Measurements from ENCODE around the gene CCNL1.

Gene CCNL1

DNA sequence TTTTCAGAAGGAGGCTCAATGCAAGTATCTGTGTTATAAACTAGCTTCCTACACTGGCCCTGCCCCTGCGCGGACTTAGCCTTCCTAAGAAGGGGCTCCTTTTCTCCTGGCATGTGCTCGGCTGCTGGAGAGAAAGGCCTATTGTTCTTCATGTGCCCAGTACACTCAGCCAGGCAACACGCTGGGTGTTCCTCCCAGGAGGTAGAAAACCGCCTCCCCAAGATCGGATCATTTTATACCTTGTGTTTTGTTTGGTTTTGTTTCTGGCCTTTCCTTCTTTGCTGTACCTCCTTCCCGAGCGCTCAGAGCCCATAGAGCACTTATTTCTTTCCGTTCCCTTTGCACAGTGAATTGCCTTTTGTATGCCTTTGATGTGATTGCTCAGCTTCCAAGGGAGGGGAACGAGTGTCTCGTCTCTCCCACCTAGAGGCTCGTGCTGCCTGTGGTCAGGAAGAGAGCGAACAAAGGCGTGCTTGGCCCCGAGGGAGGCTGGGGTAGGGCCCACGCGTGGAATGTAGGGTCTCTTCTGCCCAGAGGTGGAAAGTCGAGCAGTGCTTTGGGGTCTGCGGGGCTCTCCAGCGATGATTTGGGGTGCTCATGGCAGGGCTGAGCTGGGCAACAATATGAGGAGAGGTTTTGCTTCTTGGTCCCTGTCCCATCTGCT, 30.0 kb downstream of the CCNL1 start:
- Histone ChIP-seq H3K36me3 (ENCODE audit: low read depth) (no peaks in the 10 kb centered on the region), H3K9me3 (ENCODE audit: severe bottlenecking) (no peaks in the 10 kb centered on the region), H3K27me3 (ENCODE audit: insufficient read depth, poor library complexity, severe bottlenecking) (no peaks in the 10 kb centered on the region), H3K4me3 (ENCODE audit: severe bottlenecking) (no peak overlapping the region), H3K27ac (ENCODE audit: poor library complexity, severe bottlenecking) (peak overlapping the region; percentile 97), H3K4me1 (ENCODE audit: insufficient read depth, poor library complexity, severe bottlenecking) (peaks cover 75% of the 10 kb centered on the region)
- peak; percentile 66 for DNase-seq (ENCODE audit: low spot score)
- TF ChIP-seq, protein P1, sequence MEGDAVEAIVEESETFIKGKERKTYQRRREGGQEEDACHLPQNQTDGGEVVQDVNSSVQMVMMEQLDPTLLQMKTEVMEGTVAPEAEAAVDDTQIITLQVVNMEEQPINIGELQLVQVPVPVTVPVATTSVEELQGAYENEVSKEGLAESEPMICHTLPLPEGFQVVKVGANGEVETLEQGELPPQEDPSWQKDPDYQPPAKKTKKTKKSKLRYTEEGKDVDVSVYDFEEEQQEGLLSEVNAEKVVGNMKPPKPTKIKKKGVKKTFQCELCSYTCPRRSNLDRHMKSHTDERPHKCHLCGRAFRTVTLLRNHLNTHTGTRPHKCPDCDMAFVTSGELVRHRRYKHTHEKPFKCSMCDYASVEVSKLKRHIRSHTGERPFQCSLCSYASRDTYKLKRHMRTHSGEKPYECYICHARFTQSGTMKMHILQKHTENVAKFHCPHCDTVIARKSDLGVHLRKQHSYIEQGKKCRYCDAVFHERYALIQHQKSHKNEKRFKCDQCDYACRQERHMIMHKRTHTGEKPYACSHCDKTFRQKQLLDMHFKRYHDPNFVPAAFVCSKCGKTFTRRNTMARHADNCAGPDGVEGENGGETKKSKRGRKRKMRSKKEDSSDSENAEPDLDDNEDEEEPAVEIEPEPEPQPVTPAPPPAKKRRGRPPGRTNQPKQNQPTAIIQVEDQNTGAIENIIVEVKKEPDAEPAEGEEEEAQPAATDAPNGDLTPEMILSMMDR (IDR thresholded peaks at IDR 0.05; ENCODE audit: poor library complexity, severe bottlenecking) = no peak
- ATAC-seq (ENCODE audit: low read depth) = peak; percentile 38

DNA sequence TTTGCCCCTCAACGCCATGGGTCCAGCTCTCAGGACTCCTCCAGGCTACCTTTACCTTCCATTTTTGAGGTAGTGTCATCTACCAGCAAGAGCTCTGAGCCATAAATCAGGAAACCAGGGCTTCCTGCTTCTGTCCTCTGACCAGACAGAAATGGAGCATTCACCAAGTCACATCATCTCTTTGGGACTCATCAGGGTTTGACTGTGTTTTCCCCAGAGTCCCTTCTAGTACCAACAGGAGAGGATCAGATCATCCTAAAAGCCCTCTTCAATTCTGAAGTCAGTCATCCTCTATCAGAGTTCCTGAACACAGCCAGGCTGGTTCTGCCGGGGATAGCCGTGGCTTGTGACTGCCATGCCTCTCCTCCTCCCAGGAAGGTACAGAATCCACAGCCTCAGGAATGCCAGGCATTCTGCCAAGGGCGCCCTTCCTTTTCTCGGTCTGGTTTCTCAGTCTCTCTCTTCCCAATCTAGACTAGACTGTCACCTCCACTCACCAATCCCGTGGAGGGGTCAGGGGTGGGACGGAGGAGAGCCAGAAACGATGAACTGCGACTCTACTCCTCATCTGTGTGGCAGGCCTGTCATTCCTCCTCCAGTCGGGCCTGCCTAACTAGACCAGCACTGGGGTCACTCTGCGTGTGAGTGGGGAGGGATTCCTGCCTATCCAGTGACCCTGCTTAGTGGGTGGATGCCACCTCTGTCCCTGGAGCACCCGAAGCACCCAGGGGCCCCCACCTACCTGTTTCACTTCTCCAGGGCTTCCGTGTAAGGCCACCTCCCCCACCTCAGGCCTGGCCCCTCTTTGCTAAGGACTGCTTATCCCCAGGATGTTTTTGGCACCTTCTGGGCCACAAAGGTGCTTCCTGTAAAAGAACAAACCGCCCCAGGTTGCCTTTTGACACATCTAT, 30.9 kb downstream of the CCNL1 start:
- Histone ChIP-seq H3K4me3 (ENCODE audit: severe bottlenecking) (no peak overlapping the region), H3K27ac (ENCODE audit: poor library complexity, severe bottlenecking) (peak overlapping the region; percentile 97), H3K4me1 (ENCODE audit: insufficient read depth, poor library complexity, severe bottlenecking) (peaks cover 79% of the 10 kb centered on the region), H3K27me3 (ENCODE audit: insufficient read depth, poor library complexity, severe bottlenecking) (no peaks in the 10 kb centered on the region), H3K36me3 (ENCODE audit: low read depth) (no peaks in the 10 kb centered on the region), H3K9me3 (ENCODE audit: severe bottlenecking) (no peaks in the 10 kb centered on the region)
- peak; percentile 3; the same call in 2 of the 3 replicates for ATAC-seq (ENCODE audit: low read depth)
- DNase-seq (ENCODE audit: low spot score) = peak; percentile 58
- TF ChIP-seq, protein P1 (IDR thresholded peaks at IDR 0.05; ENCODE audit: poor library complexity, severe bottlenecking) = no peak

DNA sequence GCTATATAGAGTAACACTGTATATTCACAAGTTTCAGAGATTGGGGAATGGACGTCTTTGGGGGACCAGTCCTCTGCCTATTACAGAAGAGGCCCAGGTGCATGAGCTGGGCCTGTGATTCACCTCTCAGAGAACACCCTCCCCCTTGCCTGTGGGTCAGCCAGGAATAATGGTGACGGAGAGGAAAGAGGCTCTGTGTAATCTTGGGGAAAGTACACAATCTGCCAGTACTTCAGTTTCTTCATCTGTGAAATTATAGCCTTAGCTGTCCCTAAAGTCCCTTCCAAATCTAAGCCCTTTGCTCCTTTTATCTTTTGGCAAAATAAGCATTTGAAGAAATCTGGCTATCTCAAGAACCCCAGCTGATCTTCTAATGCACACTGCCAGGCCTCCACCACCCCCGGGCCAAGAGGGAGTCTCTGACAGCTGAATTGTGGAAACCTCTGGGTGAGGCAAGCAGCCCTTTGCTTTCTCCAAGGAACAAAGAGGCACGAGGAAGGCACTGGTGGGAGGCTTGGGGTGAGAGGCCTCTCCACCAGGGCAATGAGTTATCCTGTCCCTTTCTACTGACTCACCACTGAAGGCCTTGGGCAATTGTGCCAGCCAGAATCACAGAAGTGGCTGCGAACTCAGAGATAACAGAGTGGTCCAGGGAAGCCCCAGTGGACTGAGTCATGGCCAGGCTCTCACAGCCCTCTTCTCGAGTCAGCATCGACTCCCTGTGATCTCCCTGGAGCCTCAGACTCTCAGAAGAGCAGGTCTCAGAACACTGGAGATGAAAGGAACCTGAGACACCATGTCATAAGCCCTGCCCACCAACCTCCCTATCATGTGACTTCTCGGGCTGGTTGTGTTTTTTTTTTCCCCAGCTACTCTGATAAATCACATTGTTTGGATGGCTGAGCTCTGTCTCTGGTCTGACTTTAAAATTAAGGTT, 31.8 kb downstream of the CCNL1 start:
- peaks cover 83% of the 10 kb centered on the region for H3K4me1 ChIP-seq (ENCODE audit: insufficient read depth, poor library complexity, severe bottlenecking)
- ATAC-seq (ENCODE audit: low read depth) (peak; percentile 53), DNase-seq (ENCODE audit: low spot score) (peak; percentile 73)
- H3K36me3 ChIP-seq (ENCODE audit: low read depth) = no peaks in the 10 kb centered on the region
- TF ChIP-seq, protein P1 (IDR thresholded peaks at IDR 0.05; ENCODE audit: poor library complexity, severe bottlenecking) = no peak
- H3K4me3 ChIP-seq (ENCODE audit: severe bottlenecking) = no peak overlapping the region
- H3K9me3 ChIP-seq (ENCODE audit: severe bottlenecking) = no peaks in the 10 kb centered on the region
- peak overlapping the region; percentile 97 for H3K27ac ChIP-seq (ENCODE audit: poor library complexity, severe bottlenecking)
- H3K27me3 ChIP-seq (ENCODE audit: insufficient read depth, poor library complexity, severe bottlenecking) = no peaks in the 10 kb centered on the region

DNA sequence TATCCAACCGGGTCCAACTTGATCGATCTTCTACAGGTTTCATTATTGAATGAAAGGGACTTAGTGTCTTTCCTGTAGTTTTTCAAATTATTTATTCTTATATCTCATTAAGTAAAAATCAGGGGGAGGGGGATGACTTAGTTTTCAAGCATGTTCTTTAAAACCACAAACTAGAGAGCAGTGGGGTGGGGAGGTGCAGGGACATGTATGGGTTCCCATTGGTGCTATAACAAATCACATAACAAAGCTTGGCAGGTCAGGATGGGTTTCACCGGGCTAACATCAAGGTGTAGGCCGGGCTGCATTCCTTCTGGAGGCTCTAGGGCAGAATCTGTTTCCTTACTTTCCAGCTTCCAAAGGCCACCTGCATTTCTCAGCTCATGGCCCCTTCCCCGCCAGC, 32.7 kb downstream of the CCNL1 start:
- no peak for ATAC-seq (ENCODE audit: low read depth)
- peaks cover 84% of the 10 kb centered on the region for H3K4me1 ChIP-seq (ENCODE audit: insufficient read depth, poor library complexity, severe bottlenecking)
- H3K27me3 ChIP-seq (ENCODE audit: insufficient read depth, poor library complexity, severe bottlenecking) = no peaks in the 10 kb centered on the region
- H3K4me3 ChIP-seq (ENCODE audit: severe bottlenecking) = no peak overlapping the region
- H3K27ac ChIP-seq (ENCODE audit: poor library complexity, severe bottlenecking) = peak overlapping the region; percentile 97
- TF ChIP-seq, protein P1 (IDR thresholded peaks at IDR 0.05; ENCODE audit: poor library complexity, severe bottlenecking) = no peak
- no peaks in the 10 kb centered on the region for H3K36me3 ChIP-seq (ENCODE audit: low read depth)
- no peaks in the 10 kb centered on the region for H3K9me3 ChIP-seq (ENCODE audit: severe bottlenecking)
- DNase-seq (ENCODE audit: low spot score) = no peak
